Memory B cell (primary cell): Measurements from ENCODE around the gene MIDN.

Source experiments
- ATAC-seq: fragments of 150-1000 bp; cut with Tn5 transposase; 2 replicates; pipeline ENCODE4 v1.10.0; 2021; ENCODE audit warnings: low read depth, mild to moderate bottlenecking, moderate library complexity
- DNase-seq, 2 donors: peaks; one replicate each; pipeline ENCODE4 v3.0.0; 2022; ENCODE audit warnings: low spot score in 2 of 2
- H3K27ac Mint-ChIP-seq: one replicate; pipeline ENCODE4 v1.8.0; 2022; ENCODE audit warnings: mild to moderate bottlenecking, moderate library complexity, mixed read lengths
- H3K27me3 Mint-ChIP-seq: one replicate; pipeline ENCODE4 v1.8.0; 2022; ENCODE audit warnings: mixed read lengths
- H3K36me3 Mint-ChIP-seq: one replicate; pipeline ENCODE4 v1.8.0; 2022; ENCODE audit warnings: mild to moderate bottlenecking, mixed read lengths
- H3K4me1 Mint-ChIP-seq: one replicate; pipeline ENCODE4 v1.8.0; 2022; ENCODE audit warnings: mixed read lengths
- H3K4me3 Mint-ChIP-seq: one replicate; pipeline ENCODE4 v1.8.0; 2022; ENCODE audit warnings: mild to moderate bottlenecking, moderate library complexity, mixed read lengths
- H3K9me3 Mint-ChIP-seq: one replicate; pipeline ENCODE4 v1.8.0; 2022; ENCODE audit warnings: mixed read lengths

Gene MIDN

GRCh38 chr19:1269065-1269477 lies 20.7 kb downstream of the MIDN start, which contains the start of gene CIRBP:
Gene CIRBP, plus strand, starts transcription at chr19:1269332. Its CDS starts 1,602 bp downstream, at chr19:1270934.
- no peaks in the 10 kb centered on the region for H3K27me3 Mint-ChIP-seq
- peak within 1 kb of the TSS; percentile 98 for H3K27ac Mint-ChIP-seq
- H3K36me3 Mint-ChIP-seq, result peaks cover 33% of the 10 kb centered on the region
- ATAC-seq (peak; percentile 61), DNase-seq (peak; percentile 97 to 100)
- no peaks in the 10 kb centered on the region for H3K9me3 Mint-ChIP-seq
- peaks cover 58% of the 10 kb centered on the region for H3K4me1 Mint-ChIP-seq
- peak within 1 kb of the TSS; percentile 85 for H3K4me3 Mint-ChIP-seq

GRCh38 chr19:1269478-1270212 lies 21.3 kb downstream of the MIDN start:
- Mint-ChIP-seq H3K9me3 (no peaks in the 10 kb centered on the region), H3K4me1 (peaks cover 53% of the 10 kb centered on the region), H3K36me3 (peaks cover 30% of the 10 kb centered on the region), H3K27me3 (no peaks in the 10 kb centered on the region), H3K4me3 (peak overlapping the region; percentile 85), H3K27ac (peak overlapping the region; percentile 98)
- peak; percentile 23 for ATAC-seq
- DNase-seq, result peak; percentile 85 to 86

- H3K36me3 Mint-ChIP-seq, result peaks cover 31% of the 10 kb centered on the region
These were observed 21.9 kb downstream of the MIDN start for GRCh38 chr19:1270213-1270853.

GRCh38 chr19:1270854-1271527 lies 22.6 kb downstream of the MIDN start:
- DNase-seq, result no peak

More at GRCh38 chr19:1270213-1270853, 21.9 kb downstream of the MIDN start:
- H3K4me1 Mint-ChIP-seq, result peaks cover 46% of the 10 kb centered on the region
- ATAC-seq, result no peak
- peak overlapping the region; percentile 90 for H3K27ac Mint-ChIP-seq
- DNase-seq, result no peak
- peak overlapping the region; percentile 85 for H3K4me3 Mint-ChIP-seq
- no peaks in the 10 kb centered on the region for H3K27me3 Mint-ChIP-seq
- H3K9me3 Mint-ChIP-seq, result no peaks in the 10 kb centered on the region

GRCh38 chr19:1271528-1272422 lies 23.4 kb downstream of the MIDN start:
- Mint-ChIP-seq H3K36me3 (peaks cover 33% of the 10 kb centered on the region), H3K4me1 (peaks cover 46% of the 10 kb centered on the region), H3K4me3 (peak overlapping the region; percentile 85), H3K27ac (peak overlapping the region; percentile 90), H3K27me3 (no peaks in the 10 kb centered on the region), H3K9me3 (no peaks in the 10 kb centered on the region)
- DNase-seq, result no peak
- no peak for ATAC-seq

More at GRCh38 chr19:1270854-1271527, 22.6 kb downstream of the MIDN start:
- peak overlapping the region; percentile 85 for H3K4me3 Mint-ChIP-seq
- peaks cover 42% of the 10 kb centered on the region for H3K4me1 Mint-ChIP-seq
- peaks cover 31% of the 10 kb centered on the region for H3K36me3 Mint-ChIP-seq
- H3K27ac Mint-ChIP-seq, result peak overlapping the region; percentile 90
- H3K27me3 Mint-ChIP-seq, result no peaks in the 10 kb centered on the region
- no peak for ATAC-seq
- no peaks in the 10 kb centered on the region for H3K9me3 Mint-ChIP-seq

GRCh38 chr19:1272423-1273262 lies 24.3 kb downstream of the MIDN start:
- H3K36me3 Mint-ChIP-seq, result peaks cover 34% of the 10 kb centered on the region
- H3K27me3 Mint-ChIP-seq, result no peaks in the 10 kb centered on the region
- peak overlapping the region; percentile 53 for H3K27ac Mint-ChIP-seq
- peaks cover 43% of the 10 kb centered on the region for H3K4me1 Mint-ChIP-seq
- DNase-seq (no peak), ATAC-seq (no peak)
- H3K9me3 Mint-ChIP-seq, result no peaks in the 10 kb centered on the region
- peak overlapping the region; percentile 32 for H3K4me3 Mint-ChIP-seq

GRCh38 chr19:1273263-1274041 lies 25.1 kb downstream of the MIDN start:
- peak overlapping the region; percentile 53 for H3K27ac Mint-ChIP-seq
- peaks cover 38% of the 10 kb centered on the region for H3K4me1 Mint-ChIP-seq
- H3K4me3 Mint-ChIP-seq, result peak overlapping the region; percentile 14
- no peaks in the 10 kb centered on the region for H3K9me3 Mint-ChIP-seq
- DNase-seq (no peak), ATAC-seq (no peak)
- H3K27me3 Mint-ChIP-seq, result no peaks in the 10 kb centered on the region
- peaks cover 34% of the 10 kb centered on the region for H3K36me3 Mint-ChIP-seq

GRCh38 chr19:1274081-1274851 lies 25.9 kb downstream of the MIDN start:
- Mint-ChIP-seq H3K27me3 (no peaks in the 10 kb centered on the region), H3K9me3 (no peaks in the 10 kb centered on the region), H3K4me1 (peaks cover 31% of the 10 kb centered on the region), H3K27ac (peak overlapping the region; percentile 28), H3K4me3 (peak overlapping the region; percentile 29), H3K36me3 (peaks cover 33% of the 10 kb centered on the region)
- DNase-seq (no peak), ATAC-seq (no peak)

- peak overlapping the region; percentile 75 for H3K4me3 Mint-ChIP-seq
- DNase-seq, result no peak
- peaks cover 36% of the 10 kb centered on the region for H3K36me3 Mint-ChIP-seq
- peaks cover 34% of the 10 kb centered on the region for H3K4me1 Mint-ChIP-seq
- H3K27me3 Mint-ChIP-seq, result no peaks in the 10 kb centered on the region
- no peak for ATAC-seq
- no peaks in the 10 kb centered on the region for H3K9me3 Mint-ChIP-seq
- H3K27ac Mint-ChIP-seq, result peak overlapping the region; percentile 91
These were observed 26.5 kb downstream of the MIDN start for GRCh38 chr19:1274852-1275259.

GRCh38 chr19:1275260-1275975 lies 27.0 kb downstream of the MIDN start, which contains the start of gene FAM174C:
Gene FAM174C, plus strand, starts transcription at chr19:1275530. Its CDS starts 20 bp downstream, at chr19:1275550.
- H3K27ac Mint-ChIP-seq, result peak within 1 kb of the TSS; percentile 91
- H3K4me1 Mint-ChIP-seq, result peaks cover 33% of the 10 kb centered on the region
- H3K36me3 Mint-ChIP-seq, result peaks cover 36% of the 10 kb centered on the region
- no peaks in the 10 kb centered on the region for H3K9me3 Mint-ChIP-seq
- peak within 1 kb of the TSS; percentile 92 for H3K4me3 Mint-ChIP-seq
- ATAC-seq (peak; percentile 81), DNase-seq (peak; percentile 87 to 88)
- no peaks in the 10 kb centered on the region for H3K27me3 Mint-ChIP-seq

- no peak for ATAC-seq
- no peak for DNase-seq
- peak overlapping the region; percentile 92 for H3K4me3 Mint-ChIP-seq
- H3K27me3 Mint-ChIP-seq, result no peaks in the 10 kb centered on the region
- H3K27ac Mint-ChIP-seq, result peak overlapping the region; percentile 91
- H3K4me1 Mint-ChIP-seq, result peaks cover 27% of the 10 kb centered on the region
- peaks cover 30% of the 10 kb centered on the region for H3K36me3 Mint-ChIP-seq
- no peaks in the 10 kb centered on the region for H3K9me3 Mint-ChIP-seq
These were observed 27.7 kb downstream of the MIDN start for GRCh38 chr19:1275976-1276627.
